NCI-H1105 (cell line): ENCODE data around the gene KLRC4.
A peak's percentile ranks its signal among the peaks of the same experiment; 100 is the strongest.
"Not testable (repeated sequence)": the region's sequence is repeated elsewhere in the genome, so short reads cannot be mapped to it uniquely, and the experiment has no call there.

Source experiments
- DNase-seq: peaks from one replicate; lab custom pipeline; 2025; lab: John Stamatoyannopoulos, UW

Gene KLRC4

GRCh38 chr12:10368206-10369171, 41.1 kb downstream of the KLRC4 start:
- DNase-seq, result no peak

DNA sequence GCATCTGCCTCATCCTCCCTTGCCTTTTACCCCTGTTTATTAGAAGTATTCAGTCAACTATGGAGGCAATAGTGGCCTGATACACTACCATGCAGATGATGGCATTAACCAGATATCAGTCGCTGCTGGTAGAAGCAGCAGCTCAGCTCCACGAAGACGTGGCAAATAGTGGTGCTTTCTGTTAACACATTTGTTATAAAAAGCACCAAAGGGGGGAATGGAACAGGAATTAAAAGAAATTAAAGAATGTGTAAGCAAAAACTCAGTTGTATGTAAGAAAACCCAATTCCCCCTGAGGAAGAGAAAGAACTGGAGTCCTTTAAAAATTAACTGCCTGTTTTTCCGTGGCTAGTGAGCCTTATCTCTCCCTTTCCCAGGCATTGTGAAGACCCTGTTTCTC, 41.8 kb downstream of the KLRC4 start:
- DNase-seq, result not testable (repeated sequence)

DNA sequence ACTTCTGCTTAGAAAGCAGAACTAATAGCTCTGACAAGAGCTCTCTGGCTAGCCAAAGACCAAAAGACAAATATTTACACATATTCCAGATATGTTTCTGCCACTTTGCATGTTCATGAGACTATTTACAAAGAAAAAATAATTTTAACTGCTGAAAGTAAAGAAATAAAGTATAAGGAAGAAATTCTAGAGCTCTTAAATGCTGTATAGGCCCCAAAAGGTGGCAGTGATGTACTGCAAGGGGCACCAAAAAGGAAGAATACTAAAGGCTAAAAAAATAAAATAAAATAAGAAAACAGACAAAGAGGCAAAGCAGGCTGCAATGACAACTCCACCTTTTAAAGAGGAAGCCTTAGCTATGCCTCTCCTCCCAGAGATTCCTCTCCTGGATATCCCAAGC, 42.7 kb downstream of the KLRC4 start:
- no peak for DNase-seq

DNA sequence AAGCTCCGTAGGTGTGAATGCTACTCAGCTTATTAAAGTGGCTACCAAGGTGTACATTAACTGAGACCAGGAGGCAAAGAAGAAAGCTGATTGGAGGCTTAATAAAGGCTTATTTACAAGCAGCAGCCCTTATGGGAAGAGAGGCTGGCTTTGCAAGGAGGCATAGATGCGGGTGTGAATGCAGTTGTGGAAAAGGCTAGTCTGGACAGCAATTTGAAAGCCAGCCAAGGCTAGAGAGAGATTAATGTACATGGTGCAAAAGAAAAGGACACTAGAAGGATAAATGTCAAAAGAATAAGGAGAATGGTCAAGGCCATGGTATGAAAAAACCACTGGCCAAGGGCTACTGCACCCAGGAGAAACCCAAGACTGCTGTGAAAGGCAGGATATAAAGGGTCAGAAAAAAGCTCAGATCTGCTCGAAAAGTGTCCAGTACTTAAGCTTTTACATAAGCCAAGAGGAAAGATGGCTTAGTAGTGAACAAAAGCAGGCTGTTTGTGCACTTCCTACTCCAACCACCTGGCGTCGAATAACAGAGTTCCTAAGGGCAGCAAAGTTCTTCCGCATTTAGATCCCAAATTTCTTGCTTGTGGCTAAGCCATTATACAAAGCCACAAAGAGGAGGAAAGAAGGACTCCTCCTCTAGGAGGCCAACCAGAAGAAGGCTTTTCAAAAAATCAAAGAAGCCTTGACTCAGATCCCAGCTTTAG, 43.7 kb downstream of the KLRC4 start:
- DNase-seq, result peak; percentile 43

- peak; percentile 89 for DNase-seq
Observed at GRCh38 chr12:10364815-10365622, 44.5 kb downstream of the KLRC4 start.

DNA sequence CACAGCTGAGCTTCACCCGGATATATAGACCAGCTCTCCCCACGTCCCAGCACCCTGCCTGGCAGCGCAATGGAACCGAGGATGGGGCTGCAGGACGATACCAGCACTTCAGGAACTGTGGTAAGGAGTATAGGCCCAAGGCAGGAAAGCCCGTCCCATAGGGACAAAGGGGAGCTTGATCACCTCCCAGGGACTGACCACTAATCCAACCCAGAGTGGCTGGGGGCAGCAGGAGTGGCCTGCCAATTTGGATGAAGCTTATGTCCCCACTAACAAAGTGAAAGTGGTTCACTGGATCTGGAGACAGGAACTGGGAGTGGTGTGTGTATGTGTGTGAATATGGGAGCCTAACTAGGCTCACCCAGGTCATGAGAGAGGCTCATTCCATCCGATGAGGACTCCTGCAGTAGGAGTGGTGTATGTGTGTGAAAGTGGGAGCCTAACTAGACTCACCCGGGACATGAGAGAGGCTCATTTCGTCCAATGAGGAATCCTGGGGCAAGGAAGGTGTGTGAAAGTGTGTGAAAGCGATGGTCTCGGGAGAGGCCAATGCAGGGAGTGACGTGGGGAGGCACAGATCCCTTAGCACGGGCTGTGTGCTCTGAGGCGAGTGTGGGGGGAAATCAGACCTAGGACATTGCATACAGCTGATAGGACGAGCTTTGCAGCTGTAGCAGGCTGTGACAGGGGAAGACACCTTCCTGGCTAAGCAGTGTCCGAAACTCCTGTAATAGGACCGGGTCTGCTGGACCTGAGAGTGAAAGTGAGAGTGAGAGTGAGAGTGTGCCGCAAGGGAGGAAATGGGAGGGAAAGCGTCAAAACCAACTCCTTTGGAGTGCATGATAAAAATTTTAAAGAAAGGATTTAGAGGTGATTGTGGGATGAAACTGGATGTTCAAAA, 45.4 kb downstream of the KLRC4 start:
- DNase-seq, result peak; percentile 26

- no peak for DNase-seq
Observed at GRCh38 chr12:10363658-10363913, 46.0 kb downstream of the KLRC4 start.

DNA sequence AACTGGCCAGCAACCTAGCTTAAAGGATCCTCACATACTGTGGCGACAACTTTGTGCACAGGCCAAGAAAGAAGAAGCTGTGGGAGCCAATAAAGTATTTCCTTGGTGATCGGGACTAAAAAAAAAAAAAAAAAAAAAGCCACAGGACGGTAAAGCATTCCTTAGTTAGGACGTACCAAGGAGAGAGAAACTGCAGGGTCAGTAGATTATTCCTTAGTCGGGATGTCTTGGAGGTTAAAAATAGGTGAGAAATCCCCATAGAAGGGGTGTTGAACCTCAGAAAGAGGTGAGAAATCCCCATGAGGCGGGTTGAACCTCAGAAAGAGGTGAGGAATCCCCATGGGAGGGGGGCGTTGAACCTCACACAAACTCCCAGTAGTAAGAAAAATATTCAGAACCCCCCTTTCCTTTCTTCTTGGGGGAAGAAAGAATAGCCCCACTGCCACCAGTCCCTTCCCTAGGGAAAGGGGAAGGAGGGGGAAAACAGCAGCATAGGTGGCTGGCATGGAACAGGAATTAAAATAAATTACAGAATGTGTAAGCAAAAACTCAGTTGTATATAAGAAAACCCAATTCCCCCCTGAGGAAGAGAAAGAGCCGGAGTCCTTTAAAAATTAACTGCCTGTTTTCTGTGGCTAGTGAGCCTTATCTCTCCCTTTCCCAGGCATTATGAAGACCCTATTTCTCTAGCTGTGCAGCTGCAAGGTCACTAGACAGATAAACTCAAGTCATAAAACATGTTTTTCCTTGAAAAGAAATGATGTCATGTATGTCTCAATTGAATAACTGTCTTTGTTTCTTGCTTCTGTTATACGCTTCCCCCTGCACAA, 46.5 kb downstream of the KLRC4 start:
- no peak for DNase-seq

DNA sequence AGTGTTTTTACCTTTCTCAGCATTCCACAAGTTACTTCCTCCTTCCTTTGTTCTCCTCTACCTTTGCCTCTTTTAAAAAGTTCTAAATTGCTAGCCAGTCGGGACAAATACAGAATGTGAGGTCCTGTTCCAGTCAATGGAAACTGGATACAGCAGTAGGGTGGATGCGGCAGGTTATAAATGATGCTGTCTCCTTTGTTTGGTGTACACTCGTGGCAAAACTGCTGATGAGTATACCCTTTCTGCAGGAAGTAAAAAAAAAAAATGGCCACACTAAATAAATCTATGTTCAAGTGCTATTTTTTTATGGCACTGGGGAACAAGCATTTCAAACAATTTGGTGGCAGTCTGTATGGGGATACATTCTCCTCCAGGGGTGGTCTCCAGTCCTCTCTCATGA, 47.2 kb downstream of the KLRC4 start:
- DNase-seq, result no peak

DNA sequence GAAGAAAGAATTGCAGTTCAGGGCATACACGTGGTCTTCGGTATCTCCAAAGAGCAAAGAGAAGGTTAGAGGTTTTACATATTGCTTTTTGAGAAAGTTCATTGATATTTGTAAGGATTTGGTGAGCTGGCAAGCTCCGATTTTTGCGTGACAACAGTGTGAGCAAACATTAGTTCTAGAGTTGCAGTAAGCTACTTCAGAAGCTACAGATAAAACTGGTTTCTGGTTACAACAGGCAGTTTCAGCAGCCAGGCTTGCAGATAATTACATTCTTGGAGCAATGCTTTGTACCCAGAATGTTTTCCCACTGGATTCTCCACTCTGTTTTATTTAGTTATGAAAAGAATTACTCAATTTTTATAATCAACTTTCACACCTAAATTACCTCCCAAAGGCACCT, 47.9 kb downstream of the KLRC4 start:
- peak; percentile 38 for DNase-seq

- peak; percentile 64 for DNase-seq
Observed at GRCh38 chr12:10361084-10361483, 48.5 kb downstream of the KLRC4 start.

GRCh38 chr12:10358969-10359368, 50.6 kb downstream of the KLRC4 start:
- DNase-seq, result no peak

DNA sequence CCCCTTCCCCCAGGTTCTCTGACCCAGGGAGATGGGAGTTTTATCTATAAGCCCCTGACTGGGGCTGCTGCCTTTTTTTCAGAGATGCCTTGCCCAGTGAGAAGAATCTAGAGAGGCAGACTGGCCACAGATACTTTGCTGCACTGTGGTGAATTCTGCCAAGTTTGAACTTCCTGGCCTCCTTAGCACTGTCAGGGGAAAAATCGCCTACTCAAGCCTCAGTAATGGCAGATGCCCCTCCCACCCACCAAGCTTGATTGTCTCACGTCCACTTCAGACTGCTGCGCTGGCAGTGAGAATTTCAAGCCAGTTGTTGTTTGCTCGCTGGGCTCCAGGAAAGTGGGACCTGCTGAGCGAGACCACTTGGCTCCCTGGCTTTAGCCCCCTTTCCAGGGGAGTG, 51.4 kb downstream of the KLRC4 start:
- DNase-seq, result no peak
